IMR-90 (cell line): ENCODE data around the gene RIC3. TPM values are rescaled to one million over a fixed set of nuclear protein-coding genes. Genes with fewer than 3 reads are reported as not detected.

Experiments
- ATAC-seq: fragments of 200-7000 bp; cut with Tn5 transposase; 2 replicates; pipeline ENCODE4 v1.9.1; 2020; ENCODE audit warnings: low read depth, mild to moderate bottlenecking, moderate library complexity
- BruUV-seq: library from RNA; stranded (reverse); fragments of 400-500 nt; replicated peaks from 2 replicates; lab custom pipeline; 2021; lab: Mats Ljungman, UMichigan
- CTCF ChIA-PET: fragments of 300-600 bp; formaldehyde crosslinking; extraction: SDS; loops from one replicate; lab custom pipeline; 2021; ENCODE audit warnings: antibody characterized with exemption; lab: Yijun Ruan, JAX
- POLR2A ChIA-PET: fragments of 300-600 bp; sonication (Branson Sonifier 250); formaldehyde crosslinking; loops from one replicate; lab custom pipeline; 2022; ENCODE audit warnings: antibody characterized with exemption; ENCODE audit not compliant: unreplicated experiment; lab: Charles Lee
- DNase-seq: peaks from one replicate; pipeline ENCODE4 v3.0.0; 2013
- H2AFZ ChIP-seq: replicated peaks from 2 replicates; pipeline ENCODE3; 2013; ENCODE audit warnings: low read length, mild to moderate bottlenecking; ENCODE audit not compliant: poor library complexity
- H2AK5ac ChIP-seq: 2 replicates; pipeline ENCODE4 v1.6.1; 2013; ENCODE audit warnings: low read depth, low read length, inconsistent platforms
- H2AK9ac ChIP-seq: replicated peaks from 2 replicates; pipeline ENCODE3; 2013; ENCODE audit warnings: mild to moderate bottlenecking, low read depth, low read length, moderate library complexity; ENCODE audit not compliant: poor library complexity
- H2BK120ac ChIP-seq: 2 replicates; pipeline ENCODE4 v1.6.1; 2013; ENCODE audit warnings: low read depth, low read length, inconsistent platforms
- H2BK15ac ChIP-seq: 3 replicates; pipeline ENCODE4 v1.6.1; 2013; ENCODE audit warnings: low read depth, low read length, inconsistent platforms
- H2BK20ac ChIP-seq: 2 replicates; pipeline ENCODE4 v1.6.1; 2013; ENCODE audit warnings: low read depth, mild to moderate bottlenecking, inconsistent platforms, low read length, moderate library complexity
- H2BK5ac ChIP-seq: 2 replicates; pipeline ENCODE4 v1.6.1; 2013; ENCODE audit warnings: mild to moderate bottlenecking, low read depth, low read length, inconsistent platforms; ENCODE audit not compliant: poor library complexity, severe bottlenecking
- H3K14ac ChIP-seq: replicated peaks from 2 replicates; pipeline ENCODE4 v1.6.1; 2013; ENCODE audit warnings: low read depth, low read length, inconsistent platforms
- H3K18ac ChIP-seq: 2 replicates; pipeline ENCODE4 v1.6.1; 2013; ENCODE audit warnings: low read depth, low read length, control low read depth
- H3K23ac ChIP-seq: 2 replicates; pipeline ENCODE4 v1.6.1; 2013; ENCODE audit warnings: low read depth, low read length, inconsistent platforms
- H3K27ac ChIP-seq: 2 replicates; pipeline ENCODE4 v1.5.1; 2013; ENCODE audit warnings: mild to moderate bottlenecking, control low read depth, low read length; ENCODE audit not compliant: insufficient read depth
- H3K27me3 ChIP-seq: 2 replicates; pipeline ENCODE4 v1.6.1; 2013; ENCODE audit warnings: low read length; ENCODE audit not compliant: control insufficient read depth, insufficient read depth
- H3K36me3 ChIP-seq: 2 replicates; pipeline ENCODE4 v1.6.1; 2013; ENCODE audit warnings: low read length, mixed read lengths; ENCODE audit not compliant: control insufficient read depth, insufficient read depth
- H3K4ac ChIP-seq: 2 replicates; pipeline ENCODE4 v1.6.1; 2013; ENCODE audit warnings: low read depth, low read length, inconsistent platforms
- H3K4me1 ChIP-seq: 2 replicates; pipeline ENCODE4 v1.6.1; 2013; ENCODE audit warnings: low read length, mixed read lengths; ENCODE audit not compliant: control insufficient read depth, insufficient read depth
- H3K4me2 ChIP-seq: 2 replicates; pipeline ENCODE4 v1.6.1; 2013; ENCODE audit warnings: low read depth, mild to moderate bottlenecking, control low read depth, low read length, moderate library complexity
- H3K4me3 ChIP-seq: 2 replicates; pipeline ENCODE4 v1.5.1; 2013; ENCODE audit warnings: low read depth, mild to moderate bottlenecking, control low read depth, low read length, moderate library complexity; ENCODE audit not compliant: insufficient read depth
- H3K56ac ChIP-seq: 2 replicates; pipeline ENCODE4 v1.6.1; 2013; ENCODE audit warnings: low read length, inconsistent platforms; ENCODE audit not compliant: insufficient read depth; ENCODE audit errors: extremely low read depth
- H3K79me1 ChIP-seq, 2 experiments: 2 replicates each; pipeline ENCODE4 v1.6.1; 2013; ENCODE audit warnings: low read length in 2 of 2, inconsistent platforms in 1 of 2, low read depth in 1 of 2
- H3K9ac ChIP-seq: 2 replicates; pipeline ENCODE4 v1.6.1; 2013; ENCODE audit warnings: low read depth, low read length, control low read depth
- H3K9me1 ChIP-seq: 2 replicates; pipeline ENCODE4 v1.6.1; 2013; ENCODE audit warnings: low read length, inconsistent platforms; ENCODE audit not compliant: insufficient read depth
- H3K9me3 ChIP-seq: 2 replicates; pipeline ENCODE4 v1.6.1; 2013; ENCODE audit warnings: low read length; ENCODE audit not compliant: control insufficient read depth, insufficient read depth
- H4K20me1 ChIP-seq: 2 replicates; pipeline ENCODE4 v1.6.1; 2013; ENCODE audit warnings: low read length, inconsistent platforms; ENCODE audit not compliant: insufficient read depth
- H4K5ac ChIP-seq: 2 replicates; pipeline ENCODE4 v1.6.1; 2013; ENCODE audit warnings: mild to moderate bottlenecking, low read depth, low read length, control low read depth
- H4K8ac ChIP-seq, 2 experiments: 2 replicates each; pipeline ENCODE4 v1.6.1; 2013; ENCODE audit warnings: low read depth in 2 of 2, low read length in 2 of 2, control low read depth in 1 of 2, inconsistent platforms in 1 of 2
- H4K91ac ChIP-seq: 2 replicates; pipeline ENCODE4 v1.6.1; 2013; ENCODE audit warnings: low read depth, low read length, inconsistent platforms; ENCODE audit not compliant: insufficient read depth
- BHLHE40 ChIP-seq: fragments of 150-350 bp; IDR thresholded peaks from 2 replicates; pipeline ENCODE4 v1.6.1; 2016; ENCODE audit warnings: mild to moderate bottlenecking, low read depth, low read length
- CHD1 ChIP-seq: IDR thresholded peaks from 2 replicates; pipeline ENCODE4 v1.6.1; 2012; ENCODE audit warnings: low read depth, low read length, improper control_type of control experiment
- MXI1 ChIP-seq: IDR thresholded peaks from 2 replicates; pipeline ENCODE4 v1.6.1; 2012; ENCODE audit warnings: low read depth, mild to moderate bottlenecking, low read length, moderate library complexity, borderline replicate concordance
- WGBS, 2 experiments: methylation state at CpG; one replicate each; pipeline versions ENCODE4 v1.1.5 to v1.1.7; 2013; ENCODE audit warnings: missing lambda C conversion rate in 2 of 2; ENCODE audit not compliant: insufficient read length in 1 of 2; ENCODE audit errors: extremely low coverage in 2 of 2; 5-methylcytosine and 5-hydroxymethylcytosine counted together
- dilution Hi-C: fragments of 300-500 bp; cut with HindIII; formaldehyde crosslinking; loops from one replicate; pipeline ENCODE4 v1.14.3; 2018; ENCODE audit warnings: low sequenced_read_pairs; ENCODE audit not compliant: unreplicated experiment
- in situ Hi-C: fragments of 300-500 bp; cut with MboI; formaldehyde crosslinking; loops from 3 replicates; pipeline ENCODE4 v1.14.3; 2019; ENCODE audit warnings: low sequenced_read_pairs, inconsistent platforms, mixed read lengths
- intact Hi-C: fragments of 100-400 bp; cut with micrococcal nuclease; formaldehyde crosslinking; loops from 2 replicates; pipeline ENCODE4 v1.10.0; 2022
- polyA plus RNA-seq, 3 experiments: library from polyadenylated mRNA; depleted of rRNA; stranded (reverse); fragments of >200 nt; gene quantifications; 2 replicates each; pipeline ENCODE4 v1.2.3, GENCODE V29; 2012; ENCODE audit warnings: low replicate concordance in 1 of 3
- total RNA-seq: library from RNA; depleted of rRNA; stranded (reverse); fragments of >200 nt; gene quantifications from 2 replicates; pipeline ENCODE4 v1.2.3, GENCODE V29; 2012

RIC3 gene
- total and polyA plus RNA-seq, 2 of the 4 experiments (the other 2 are of a cell fraction) = not detected

DNA sequence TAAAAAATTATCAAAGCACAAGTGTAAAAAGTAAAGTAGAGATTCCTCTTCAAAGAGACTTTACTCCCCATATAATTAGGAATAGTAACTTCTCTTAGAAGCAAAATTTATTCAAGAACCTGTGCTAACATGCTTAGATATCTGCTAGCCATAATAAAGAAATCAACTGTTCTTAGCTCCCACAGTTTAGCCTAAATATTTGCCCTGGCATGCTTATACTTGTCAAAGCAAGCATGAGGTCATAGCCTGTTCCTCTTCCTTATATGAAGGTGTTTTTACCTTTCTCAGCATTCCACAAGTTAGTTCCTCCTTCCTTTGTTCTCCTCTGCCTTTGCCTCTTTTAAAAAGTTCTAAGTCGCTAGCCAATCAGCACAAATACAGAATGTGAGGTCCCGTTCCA, 30.3 kb downstream of the RIC3 start:
- TF ChIP-seq CHD1 (no peak), BHLHE40 (no peak), MXI1 (no peak)
- H3K56ac ChIP-seq = no peak overlapping the region
- H4K91ac ChIP-seq = no peak overlapping the region
- no peak overlapping the region for H3K4ac ChIP-seq
- no peak overlapping the region for H3K27ac ChIP-seq
- no peaks in the 10 kb centered on the region for H3K79me1 ChIP-seq
- no peak overlapping the region for H2BK120ac ChIP-seq
- H3K36me3 ChIP-seq = no peaks in the 10 kb centered on the region
- no peaks in the 10 kb centered on the region for H3K27me3 ChIP-seq
- H3K9me1 ChIP-seq = no peaks in the 10 kb centered on the region
- H3K9me3 ChIP-seq = no peaks in the 10 kb centered on the region
- H2BK20ac ChIP-seq = no peak overlapping the region
- H2BK15ac ChIP-seq = no peak overlapping the region
- H3K4me2 ChIP-seq = no peak overlapping the region
- H3K18ac ChIP-seq = no peak overlapping the region
- no peak overlapping the region for H3K14ac ChIP-seq
- dilution Hi-C loops (no loop called here), intact Hi-C loops (no loop called here), in situ Hi-C loops (no loop called here)
- CTCF ChIA-PET = no interaction called here
- H2AFZ ChIP-seq = no peak overlapping the region
- WGBS, 2 experiments = no CpG with 5 or more reads among the region's 2 CpGs
- POLR2A ChIA-PET = interaction anchor here (0.6 kb wide), 2 partner anchors 16 to 1703 kb away, joined by 5 read pairs; no protein-coding TSS in a partner anchor
- no peak overlapping the region for H3K23ac ChIP-seq
- H3K4me1 ChIP-seq = no peaks in the 10 kb centered on the region
- no peak overlapping the region for H2AK9ac ChIP-seq
- H4K20me1 ChIP-seq = no peaks in the 10 kb centered on the region
- H2AK5ac ChIP-seq = no peak overlapping the region
- H3K4me3 ChIP-seq = no peak overlapping the region
- no peak overlapping the region for H4K5ac ChIP-seq
- no TSS peak for BruUV-seq
- no peak overlapping the region for H2BK5ac ChIP-seq
- H4K8ac ChIP-seq = no peak overlapping the region
- DNase-seq (no peak), ATAC-seq (no peak)
- H3K9ac ChIP-seq = no peak overlapping the region
